Thyroid gland (tissue), 4 donors: ENCODE results near the gene ABCC4.

Source experiments
- CTCF ChIP-seq, 6 experiments: fragments of 200-600 bp in 3 of 6; fragments of 450-650 bp in 3 of 6; sonication (generic) in 3 of 6; IDR thresholded peaks; one replicate each; pipeline ENCODE4 v1.5.1; 2016 to 2019; ENCODE audit warnings: antibody characterized with exemption in 6 of 6, mild to moderate bottlenecking in 2 of 6, inconsistent platforms in 1 of 6, moderate library complexity in 1 of 6
- POLR2A ChIP-seq, 2 donors: fragments of 450-650 bp; IDR thresholded peaks; one replicate each; pipeline ENCODE4 v1.6.1; 2017; ENCODE audit warnings: antibody characterized with exemption in 2 of 2, mild to moderate bottlenecking in 2 of 2, moderate library complexity in 1 of 2

- TF ChIP-seq POLR2A (IDR thresholded peaks at IDR 0.05) = no peak
- TF ChIP-seq CTCF (IDR thresholded peaks at IDR 0.05) = no peak
Observed at GRCh38 chr13:95220611-95221010, 80.6 kb downstream of the ABCC4 start.
